SK-N-MC (cell line): ENCODE measurements around the gene ZNF555.

Source experiments
- EZH2 ChIP-seq: fragments of 200-600 bp; sonication (generic); IDR thresholded peaks from one replicate; pipeline ENCODE4 v1.6.1; 2017; ENCODE audit warnings: antibody characterized with exemption
- FOXP2 ChIP-seq: optimal IDR thresholded peaks from 2 replicates; pipeline ENCODE3; 2011; ENCODE audit warnings: mild to moderate bottlenecking, moderate library complexity; ENCODE audit not compliant: insufficient read depth; ENCODE audit errors: extremely low read length, control extremely low read depth
- POLR2AphosphoS5 ChIP-seq: IDR thresholded peaks from 2 replicates; pipeline ENCODE4 v1.6.1; 2012; ENCODE audit warnings: mild to moderate bottlenecking, low read depth, low read length, borderline replicate concordance

- TF ChIP-seq POLR2AphosphoS5 (no peak), EZH2 (no peak), FOXP2 (no peak)
Observed at GRCh38 chr19:2805991-2806649, 35.2 kb upstream of the ZNF555 start.
